Sigmoid colon (tissue), 7 donors: ENCODE data around the gene HSD17B11. TPM values are rescaled to one million over a fixed set of nuclear protein-coding genes. Genes with fewer than 3 reads are reported as not detected.
"Not testable (repeated sequence)": the region's sequence is repeated elsewhere in the genome, so short reads cannot be mapped to it uniquely, and the experiment has no call there.

ENCODE experiments used
- DNase-seq: peaks from one replicate; pipeline ENCODE4 v3.0.0-alpha.2; 2019
- H3K27ac ChIP-seq, 4 donors: fragments of 200-600 bp; sonication (generic); one replicate each; pipeline ENCODE4 v1.5.1; 2016 to 2019; ENCODE audit warnings: mild to moderate bottlenecking in 1 of 4
- H3K27me3 ChIP-seq, 3 donors: fragments of 200-600 bp; sonication (generic); one replicate each; pipeline ENCODE4 v1.5.1; 2019; ENCODE audit warnings: mild to moderate bottlenecking in 1 of 3
- H3K36me3 ChIP-seq, 4 donors: fragments of 200-600 bp; sonication (generic); one replicate each; pipeline ENCODE4 v1.5.1; 2016 to 2019
- H3K4me1 ChIP-seq, 4 donors: fragments of 200-600 bp; sonication (generic); one replicate each; pipeline ENCODE4 v1.5.1; 2017 to 2019
- H3K4me3 ChIP-seq, 4 donors: fragments of 200-600 bp; sonication (generic); one replicate each; pipeline ENCODE4 v1.5.1; 2017 to 2019; ENCODE audit warnings: mild to moderate bottlenecking in 2 of 4, moderate library complexity in 1 of 4
- H3K9me3 ChIP-seq, 4 donors: fragments of 200-600 bp in 3 of 4; sonication (generic) in 3 of 4; one replicate each; pipeline versions ENCODE4 v1.5.1 to v1.6.1; 2013 to 2019
- CTCF ChIP-seq, 4 experiments: fragments of 450-650 bp in 3 of 4; fragments of 200-600 bp in 1 of 4; IDR thresholded peaks; one replicate each; pipeline ENCODE4 v1.5.1; 2016 to 2019; ENCODE audit warnings: antibody characterized with exemption in 4 of 4, mild to moderate bottlenecking in 3 of 4, moderate library complexity in 2 of 4
- EP300 ChIP-seq, 4 donors: sonication (generic); formaldehyde crosslinking; IDR thresholded peaks; one replicate each; pipeline ENCODE4 v1.6.1; 2017; ENCODE audit warnings: antibody characterized with exemption in 4 of 4
- POLR2A ChIP-seq, 2 donors: fragments of 450-650 bp; IDR thresholded peaks; one replicate each; pipeline ENCODE4 v1.6.1; 2016; ENCODE audit warnings: antibody characterized with exemption in 2 of 2, mild to moderate bottlenecking in 2 of 2, moderate library complexity in 2 of 2
- POLR2AphosphoS5 ChIP-seq, 4 donors: sonication (generic); formaldehyde crosslinking; IDR thresholded peaks; one replicate each; pipeline ENCODE4 v1.6.1; 2017; ENCODE audit warnings: antibody characterized with exemption in 4 of 4
- WGBS, 2 donors: extraction: QIAGEN DNeasy Blood & Tissue Kit; methylation state at CpG; one replicate each; pipeline ENCODE4 v1.1.7; 2013; 5-methylcytosine and 5-hydroxymethylcytosine counted together
- intact Hi-C: fragments of 100-400 bp; cut with DNase I; formaldehyde crosslinking; loops from one replicate; pipeline ENCODE4 v1.15.1; 2023
- polyA plus RNA-seq, 3 donors: library from polyadenylated mRNA; stranded (reverse); fragments of 200-250 nt; gene quantifications; one replicate each; pipeline ENCODE4 v1.2.3, GENCODE V29; 2013
- total RNA-seq, 4 donors: library from RNA; depleted of rRNA; stranded (reverse); fragments of >200 nt; gene quantifications; one replicate each; pipeline ENCODE4 v1.1.0, GENCODE V29; 2016
- donor health status: healthy with polysubstance abuse.
- donor health status: Bipolar disorder and iron deficiency.
- donor health status: healthy.

The HSD17B11 gene
- total and polyA plus RNA-seq, 7 donors, result 57.3 to 145 (median 97.6) TPM

GRCh38 chr4:87306056-87306455 lies 84.9 kb downstream of the HSD17B11 start:
- intact Hi-C loops, result no loop called here
- no peaks in the 10 kb centered on the region for H3K36me3 ChIP-seq
- no peaks in the 10 kb centered on the region for H3K9me3 ChIP-seq
- 91 to 99% methylated on average over 1 of the region's 1 CpG for WGBS, 2 donors
- no peak overlapping the region for H3K27ac ChIP-seq
- peaks cover 0 to 10% (median 6%) of the 10 kb centered on the region in 4 donors for H3K4me1 ChIP-seq
- H3K27me3 ChIP-seq, result no peaks in the 10 kb centered on the region
- no peak overlapping the region for H3K4me3 ChIP-seq
- DNase-seq, result no peak
- no peak for TF ChIP-seq POLR2AphosphoS5 (IDR thresholded peaks at IDR 0.05)
- no peak for TF ChIP-seq EP300 (IDR thresholded peaks at IDR 0.05)
- TF ChIP-seq CTCF (IDR thresholded peaks at IDR 0.05), result no peak
- TF ChIP-seq POLR2A (IDR thresholded peaks at IDR 0.05), result no peak

GRCh38 chr4:87305562-87305961 lies 85.4 kb downstream of the HSD17B11 start:
- H3K4me1 ChIP-seq, result peaks cover 0 to 6% (median 2%) of the 10 kb centered on the region in 4 donors
- DNase-seq, result no peak
- TF ChIP-seq POLR2A (IDR thresholded peaks at IDR 0.05) (no peak), CTCF (IDR thresholded peaks at IDR 0.05) (no peak), EP300 (IDR thresholded peaks at IDR 0.05) (no peak)
- 86 to 94% methylated on average over 7 of the region's 7 CpGs for WGBS, 2 donors
- H3K4me3 ChIP-seq, result no peak overlapping the region
- no peak overlapping the region for H3K27ac ChIP-seq
- intact Hi-C loops, result no loop called here
- no peaks in the 10 kb centered on the region for H3K36me3 ChIP-seq
- H3K27me3 ChIP-seq, result no peaks in the 10 kb centered on the region
- no peaks in the 10 kb centered on the region for H3K9me3 ChIP-seq

- H3K4me3 ChIP-seq, result no peak overlapping the region
- intact Hi-C loops, result no loop called here
- no peak for DNase-seq
- H3K27ac ChIP-seq, result no peak overlapping the region
- no peaks in the 10 kb centered on the region for H3K36me3 ChIP-seq
- H3K4me1 ChIP-seq, result peaks cover 0 to 3% (median 0%) of the 10 kb centered on the region in 4 donors
- H3K27me3 ChIP-seq, result no peaks in the 10 kb centered on the region
- 83 to 86% methylated on average over 10 of the region's 10 CpGs for WGBS, 2 donors
- no peaks in the 10 kb centered on the region for H3K9me3 ChIP-seq
- TF ChIP-seq CTCF (IDR thresholded peaks at IDR 0.05), result no peak
- no peak for TF ChIP-seq POLR2AphosphoS5 (IDR thresholded peaks at IDR 0.05)
- no peak for TF ChIP-seq POLR2A (IDR thresholded peaks at IDR 0.05)
- no peak for TF ChIP-seq EP300 (IDR thresholded peaks at IDR 0.05)
Measured at GRCh38 chr4:87304745-87305432, 86.1 kb downstream of the HSD17B11 start.

- DNase-seq, result no peak
- Histone ChIP-seq H3K4me1 (peaks cover 0 to 1% (median 0%) of the 10 kb centered on the region in 4 donors), H3K9me3 (no peaks in the 10 kb centered on the region), H3K27me3 (no peaks in the 10 kb centered on the region), H3K4me3 (no peak overlapping the region), H3K27ac (no peak overlapping the region), H3K36me3 (no peaks in the 10 kb centered on the region)
- TF ChIP-seq POLR2A (IDR thresholded peaks at IDR 0.05), result no peak
- no peak for TF ChIP-seq POLR2AphosphoS5 (IDR thresholded peaks at IDR 0.05)
- no peak for TF ChIP-seq EP300 (IDR thresholded peaks at IDR 0.05)
- no peak for TF ChIP-seq CTCF (IDR thresholded peaks at IDR 0.05)
- 77 to 79% methylated on average over 4 of the region's 4 CpGs for WGBS, 2 donors
- intact Hi-C loops, result no loop called here
Measured at GRCh38 chr4:87299898-87300297, 91.1 kb downstream of the HSD17B11 start.

GRCh38 chr4:87298362-87298761 lies 92.6 kb downstream of the HSD17B11 start:
- TF ChIP-seq CTCF (IDR thresholded peaks at IDR 0.05) (no peak), POLR2AphosphoS5 (IDR thresholded peaks at IDR 0.05) (no peak), POLR2A (IDR thresholded peaks at IDR 0.05) (no peak), EP300 (IDR thresholded peaks at IDR 0.05) (no peak)
- Histone ChIP-seq H3K4me1 (no peaks in the 10 kb centered on the region), H3K27me3 (no peaks in the 10 kb centered on the region), H3K9me3 (no peaks in the 10 kb centered on the region), H3K4me3 (no peak overlapping the region), H3K36me3 (no peaks in the 10 kb centered on the region), H3K27ac (no peak overlapping the region)
- DNase-seq, result no peak
- WGBS, 2 donors, result 60 to 73% methylated on average over 2 of the region's 2 CpGs
- intact Hi-C loops, result no loop called here

GRCh38 chr4:87294911-87295310 lies 96.1 kb downstream of the HSD17B11 start:
- H3K9me3 ChIP-seq, H3K36me3 ChIP-seq, intact Hi-C loops, H3K4me3 ChIP-seq, DNase-seq, H3K27ac ChIP-seq, H3K4me1 ChIP-seq, H3K27me3 ChIP-seq: not testable (repeated sequence)
- WGBS, 2 donors, result 77 to 85% methylated on average over 11 of the region's 11 CpGs

- DNase-seq, H3K4me1 ChIP-seq, H3K9me3 ChIP-seq, intact Hi-C loops, H3K4me3 ChIP-seq, H3K27me3 ChIP-seq, H3K27ac ChIP-seq, H3K36me3 ChIP-seq: not testable (repeated sequence)
- WGBS, 2 donors, result 95 to 96% methylated on average over 7 of the region's 7 CpGs
Measured at GRCh38 chr4:87293889-87294288, 97.1 kb downstream of the HSD17B11 start.
